Psoas muscle (tissue), 8 donors: ENCODE data around the gene MTIF2. TPM values are rescaled to one million over a fixed set of nuclear protein-coding genes. Genes with fewer than 3 reads are reported as not detected.

Experiments
- ATAC-seq, 4 donors: fragments of 200-7000 bp; cut with Tn5 transposase; one replicate each; pipeline ENCODE4 v1.9.1; 2020; ENCODE audit warnings: moderate library complexity in 3 of 4, mild to moderate bottlenecking in 2 of 4
- DNase-seq, 2 donors: peaks; one replicate each; pipeline ENCODE4 v3.0.0-alpha.2; 2020
- H3K27ac ChIP-seq: fragments of 200-600 bp; one replicate; pipeline ENCODE4 v1.8.0; 2022
- H3K27me3 ChIP-seq, 3 donors: fragments of 200-600 bp in 1 of 3; one replicate each; pipeline versions ENCODE4 v1.6.1 to v1.8.0; 2013 to 2022; ENCODE audit warnings: low read length in 2 of 3, mild to moderate bottlenecking in 2 of 3, moderate library complexity in 1 of 3; ENCODE audit not compliant: insufficient read depth in 3 of 3
- H3K36me3 ChIP-seq, 2 donors: fragments of 200-600 bp in 1 of 2; one replicate each; pipeline versions ENCODE4 v1.6.1 to v1.8.0; 2013 to 2022; ENCODE audit warnings: low read depth in 1 of 2, mild to moderate bottlenecking in 1 of 2, moderate library complexity in 1 of 2; ENCODE audit not compliant: insufficient read depth in 1 of 2
- H3K4me1 ChIP-seq: fragments of 200-600 bp; one replicate; pipeline ENCODE4 v1.8.0; 2022
- H3K4me3 ChIP-seq: fragments of 200-600 bp; one replicate; pipeline ENCODE4 v1.8.0; 2022; ENCODE audit warnings: mild to moderate bottlenecking
- H3K9me3 ChIP-seq: fragments of 200-600 bp; one replicate; pipeline ENCODE4 v1.8.0; 2022
- WGBS, 3 donors: extraction: QIAGEN DNeasy Blood & Tissue Kit; methylation state at CpG; one replicate each; pipeline versions ENCODE4 v1.1.6 to v1.1.7; 2013; 5-methylcytosine and 5-hydroxymethylcytosine counted together
- intact Hi-C, 2 donors: fragments of 100-400 bp; cut with DNase I; formaldehyde crosslinking; loops; one replicate each; pipeline versions ENCODE4 v1.11.0 to v1.14.2; 2022
- polyA plus RNA-seq, 3 donors: library from polyadenylated mRNA; stranded (reverse); fragments of 200-250 nt; gene quantifications; one replicate each; pipeline ENCODE4 v1.2.3, GENCODE V29; 2013
- total RNA-seq, 4 donors: library from RNA; stranded (reverse); fragmentation: NEBNext Ultra II Directional in 2 of 4; extraction: Animal tissue kit (Norgen Biotek cat#: 25700) in 2 of 4; gene quantifications; one replicate each; pipeline versions ENCODE4 v1.2.1 to v1.2.4, GENCODE V29; 2021 to 2023
- TF ChIP-seq, protein P1 (sequence below): fragments of 200-600 bp; IDR thresholded peaks from one replicate; pipeline ENCODE4 v1.8.0; 2022; ENCODE audit warnings: antibody characterized with exemption
- donor health status: healthy with polysubstance abuse.
- donor health status: DM: no; HTN: no; CAD: no; lungs with moderate emphysema.
- donor health status: Bipolar disorder and iron deficiency.
- donor health status: healthy.
- donor health status: DM: yes; HTN: yes; CAD: no.
- donor health status: DM: no; HTN: no; CAD: no.
- donor health status: DM: no; HTN: no; CAD: no.
- donor health status: DM: yes; HTN: yes; CAD: no.

The MTIF2 gene
- total and polyA plus RNA-seq, 7 donors = 31.8 to 64.6 (median 39.5) TPM

DNA sequence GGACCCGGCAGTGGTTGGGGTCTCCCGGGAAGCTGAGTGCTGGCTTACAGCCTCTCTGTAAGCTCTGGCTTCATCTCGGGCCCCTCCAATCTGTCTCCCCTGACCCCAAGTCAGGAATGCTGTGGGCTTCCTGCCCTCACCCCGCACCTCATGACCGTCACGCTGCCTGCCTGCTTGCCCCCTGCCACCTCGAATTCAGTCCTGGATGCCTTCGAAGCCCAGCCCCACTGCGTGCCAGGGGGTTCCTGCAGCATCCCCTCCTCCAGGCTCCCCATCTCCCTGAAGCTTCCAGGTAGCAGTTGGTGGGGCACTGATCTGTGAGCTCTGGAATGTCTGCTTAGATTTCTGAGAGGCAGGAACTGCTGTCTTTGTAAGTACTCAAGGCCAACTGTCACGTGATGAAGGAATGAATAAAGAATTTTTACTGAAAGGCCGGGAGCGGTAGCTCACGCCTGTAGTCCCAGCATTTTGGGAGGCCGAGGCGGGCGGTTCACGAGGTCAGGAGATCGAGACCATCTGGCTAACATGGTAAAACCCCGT, 43.5 kb downstream of the MTIF2 start:
- H3K27me3 ChIP-seq = no peaks in the 10 kb centered on the region
- DNase-seq (no peak), ATAC-seq (no peak)
- WGBS, 3 donors = 80 to 83% (median 82%) methylated on average over 19 of the region's 19 CpGs
- no peaks in the 10 kb centered on the region for H3K36me3 ChIP-seq
- intact Hi-C loops = no loop called here
- H3K27ac ChIP-seq = no peak overlapping the region
- H3K4me1 ChIP-seq = peaks cover 6% of the 10 kb centered on the region
- no peaks in the 10 kb centered on the region for H3K9me3 ChIP-seq
- TF ChIP-seq, protein P1, sequence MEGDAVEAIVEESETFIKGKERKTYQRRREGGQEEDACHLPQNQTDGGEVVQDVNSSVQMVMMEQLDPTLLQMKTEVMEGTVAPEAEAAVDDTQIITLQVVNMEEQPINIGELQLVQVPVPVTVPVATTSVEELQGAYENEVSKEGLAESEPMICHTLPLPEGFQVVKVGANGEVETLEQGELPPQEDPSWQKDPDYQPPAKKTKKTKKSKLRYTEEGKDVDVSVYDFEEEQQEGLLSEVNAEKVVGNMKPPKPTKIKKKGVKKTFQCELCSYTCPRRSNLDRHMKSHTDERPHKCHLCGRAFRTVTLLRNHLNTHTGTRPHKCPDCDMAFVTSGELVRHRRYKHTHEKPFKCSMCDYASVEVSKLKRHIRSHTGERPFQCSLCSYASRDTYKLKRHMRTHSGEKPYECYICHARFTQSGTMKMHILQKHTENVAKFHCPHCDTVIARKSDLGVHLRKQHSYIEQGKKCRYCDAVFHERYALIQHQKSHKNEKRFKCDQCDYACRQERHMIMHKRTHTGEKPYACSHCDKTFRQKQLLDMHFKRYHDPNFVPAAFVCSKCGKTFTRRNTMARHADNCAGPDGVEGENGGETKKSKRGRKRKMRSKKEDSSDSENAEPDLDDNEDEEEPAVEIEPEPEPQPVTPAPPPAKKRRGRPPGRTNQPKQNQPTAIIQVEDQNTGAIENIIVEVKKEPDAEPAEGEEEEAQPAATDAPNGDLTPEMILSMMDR = no peak
- no peak overlapping the region for H3K4me3 ChIP-seq

DNA sequence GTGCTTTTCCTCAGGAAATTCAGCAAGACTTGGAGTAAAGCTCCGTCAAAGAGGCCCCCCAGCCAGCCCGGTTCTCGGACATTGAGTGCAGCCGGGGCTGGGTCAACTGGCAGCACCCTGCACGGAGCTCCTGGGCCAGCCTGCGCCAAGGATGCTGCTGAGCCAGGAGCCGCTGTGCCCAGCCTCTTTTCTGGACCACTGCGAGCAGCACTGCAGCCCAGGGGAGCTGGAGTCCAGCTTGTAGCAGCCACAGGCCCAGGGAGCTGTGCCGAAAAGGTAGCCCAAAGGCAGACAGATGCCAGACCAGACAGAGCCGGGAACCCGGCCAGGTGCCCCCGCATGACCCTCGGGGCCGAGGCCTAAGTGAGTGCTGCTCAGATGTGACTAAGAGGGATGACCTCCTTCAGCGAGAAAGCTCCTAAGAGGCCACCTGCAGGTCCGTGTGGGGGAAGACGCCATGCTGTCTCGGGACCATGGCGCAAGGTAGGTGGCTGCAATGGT, 44.2 kb downstream of the MTIF2 start:
- Histone ChIP-seq H3K9me3 (no peaks in the 10 kb centered on the region), H3K36me3 (no peaks in the 10 kb centered on the region), H3K27me3 (no peaks in the 10 kb centered on the region), H3K4me3 (no peak overlapping the region), H3K4me1 (peaks cover 6% of the 10 kb centered on the region), H3K27ac (peak overlapping the region; percentile 87)
- intact Hi-C loops = no loop called here
- peak; percentile 11 to 64 (median 30) for ATAC-seq
- 55 to 65% (median 56%) methylated on average over 19 of the region's 19 CpGs for WGBS, 3 donors
- peak in 1 of 2 donors; percentile 72 for DNase-seq
- TF ChIP-seq, protein P1 = no peak

DNA sequence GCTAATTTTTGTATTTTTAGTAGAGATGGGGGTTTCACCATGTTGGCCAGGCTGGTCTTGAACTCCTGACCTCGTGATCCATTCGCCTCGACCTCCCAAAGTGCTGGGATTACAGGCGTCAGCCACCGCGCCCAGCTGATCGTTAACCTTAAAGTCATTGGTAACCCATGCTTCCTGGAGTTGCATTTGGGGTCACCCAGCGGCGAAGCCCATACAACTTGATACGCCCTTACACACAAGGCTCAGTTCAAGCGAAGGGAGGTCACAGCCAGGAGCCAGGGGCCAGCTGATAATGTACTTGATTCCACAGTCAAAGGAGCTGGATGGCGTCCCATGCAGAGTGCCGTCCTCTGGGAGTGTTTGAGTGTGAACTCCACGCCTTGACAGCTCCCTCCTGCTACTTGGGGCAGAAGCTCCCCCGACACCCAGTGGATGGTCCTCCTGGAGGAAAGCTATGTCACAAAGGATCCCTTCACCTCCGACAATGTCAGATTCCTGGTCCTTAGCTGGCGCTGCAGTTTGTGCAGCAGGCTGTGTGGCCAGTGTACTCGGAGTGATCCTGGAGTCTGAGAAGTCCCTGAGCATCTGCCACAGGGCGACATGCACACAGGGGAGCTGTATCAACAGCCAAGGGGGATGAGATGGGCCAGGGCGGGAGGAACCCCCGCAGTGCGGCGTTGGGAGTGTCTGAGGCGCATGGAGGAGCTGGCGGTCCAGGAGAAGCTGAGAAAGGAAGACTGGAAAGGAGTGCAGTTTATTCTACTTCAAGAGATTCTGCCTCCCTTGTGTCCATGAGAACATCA, 44.9 kb downstream of the MTIF2 start:
- H3K27me3 ChIP-seq = no peaks in the 10 kb centered on the region
- no peaks in the 10 kb centered on the region for H3K9me3 ChIP-seq
- peak overlapping the region; percentile 87 for H3K27ac ChIP-seq
- TF ChIP-seq, protein P1 = no peak
- no peaks in the 10 kb centered on the region for H3K36me3 ChIP-seq
- H3K4me3 ChIP-seq = peak overlapping the region; percentile 78
- intact Hi-C loops = no loop called here
- peaks cover 6% of the 10 kb centered on the region for H3K4me1 ChIP-seq
- ATAC-seq (peak; percentile 10 to 31 (median 17)), DNase-seq (peak in 1 of 2 donors; percentile 53)
- WGBS, 3 donors = 75 to 80% (median 79%) methylated on average over 25 of the region's 25 CpGs

DNA sequence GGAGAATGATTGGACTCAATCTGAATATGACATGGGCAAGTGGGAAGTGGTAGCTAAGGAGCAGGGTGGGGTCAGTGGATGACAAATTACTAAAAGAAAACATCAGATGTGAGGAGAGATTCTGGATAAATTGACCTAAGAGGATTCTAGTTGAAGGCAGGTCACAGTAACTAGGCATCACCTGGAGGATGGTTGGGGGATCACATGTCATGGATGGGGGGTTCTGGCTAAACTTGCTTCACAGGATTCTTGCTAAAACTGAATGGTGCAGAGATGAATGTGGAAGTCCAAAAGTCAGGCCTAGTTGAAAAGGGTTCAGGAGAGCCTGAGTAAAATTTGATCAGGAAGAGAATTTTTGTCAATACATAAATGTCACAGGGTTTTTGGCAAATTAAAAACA, 55.2 kb downstream of the MTIF2 start:
- Histone ChIP-seq H3K27me3 (no peaks in the 10 kb centered on the region), H3K27ac (no peak overlapping the region), H3K9me3 (no peaks in the 10 kb centered on the region), H3K4me3 (no peak overlapping the region), H3K36me3 (no peaks in the 10 kb centered on the region), H3K4me1 (no peaks in the 10 kb centered on the region)
- TF ChIP-seq, protein P1 = no peak
- no peak for DNase-seq
- intact Hi-C loops = no loop called here
- ATAC-seq = no peak
